Caco-2 (cell line): Measurements from ENCODE around the gene ZNF75A. TPM values are rescaled to one million over a fixed set of nuclear protein-coding genes. Genes with fewer than 3 reads are reported as not detected.
"Not testable (repeated sequence)": the region's sequence is repeated elsewhere in the genome, so short reads cannot be mapped to it uniquely, and the experiment has no call there.

ENCODE experiments used
- BruUV-seq: library from RNA; stranded (reverse); fragments of 400-500 nt; replicated peaks from 2 replicates; lab custom pipeline; 2021; lab: Mats Ljungman, UMichigan
- CTCF ChIA-PET: fragments of 300-600 bp; sonication (Branson Sonifier 250); formaldehyde crosslinking; loops from one replicate; lab custom pipeline; 2022; ENCODE audit warnings: antibody characterized with exemption; lab: Charles Lee
- POLR2A ChIA-PET: fragments of 300-600 bp; sonication (Branson Sonifier 250); formaldehyde crosslinking; loops from one replicate; lab custom pipeline; 2022; ENCODE audit warnings: antibody characterized with exemption; lab: Charles Lee
- DNase-seq, 2 experiments: peaks; one replicate each; pipeline versions ENCODE4 v3.0.0 to v3.0.0-alpha.2; 2020 to 2022
- H3K27me3 ChIP-seq: replicated peaks from 2 replicates; pipeline ENCODE4 v1.6.0; 2011; ENCODE audit warnings: low read length; ENCODE audit not compliant: control insufficient read depth, insufficient read depth
- H3K36me3 ChIP-seq: 2 replicates; pipeline ENCODE4 v1.5.1; 2011; ENCODE audit warnings: low read length; ENCODE audit not compliant: control insufficient read depth, insufficient read depth
- H3K4me1 ChIP-seq: fragments of 250-450 bp; sonication (Bioruptor Pico); 2 replicates; pipeline ENCODE4 v1.5.1; 2020; ENCODE audit warnings: mild to moderate bottlenecking
- H3K4me3 ChIP-seq: 2 replicates; pipeline ENCODE4 v1.5.1; 2011; ENCODE audit warnings: low read depth, mild to moderate bottlenecking, control low read depth, low read length
- H3K9me3 ChIP-seq: fragments of 250-450 bp; sonication (Bioruptor Pico); 2 replicates; pipeline ENCODE4 v1.5.1; 2020; ENCODE audit warnings: mild to moderate bottlenecking, moderate library complexity
- H3K27ac Mint-ChIP-seq: one replicate; pipeline ENCODE4 v1.8.0; 2022; ENCODE audit warnings: mixed read lengths; ENCODE audit not compliant: unreplicated experiment
- H3K27me3 Mint-ChIP-seq: one replicate; pipeline ENCODE4 v1.8.0; 2022; ENCODE audit warnings: mixed read lengths; ENCODE audit not compliant: insufficient read depth, unreplicated experiment
- H3K36me3 Mint-ChIP-seq: one replicate; pipeline ENCODE4 v1.8.0; 2022; ENCODE audit warnings: mild to moderate bottlenecking, mixed read lengths; ENCODE audit not compliant: insufficient read depth, unreplicated experiment
- H3K4me1 Mint-ChIP-seq: one replicate; pipeline ENCODE4 v1.8.0; 2022; ENCODE audit warnings: low read depth, mixed read lengths; ENCODE audit not compliant: unreplicated experiment
- H3K4me3 Mint-ChIP-seq: one replicate; pipeline ENCODE4 v1.8.0; 2022; ENCODE audit warnings: mild to moderate bottlenecking, moderate library complexity, mixed read lengths; ENCODE audit not compliant: unreplicated experiment
- H3K9me3 Mint-ChIP-seq: one replicate; pipeline ENCODE4 v1.8.0; 2022; ENCODE audit warnings: mixed read lengths; ENCODE audit not compliant: unreplicated experiment
- CTCF ChIP-seq, 2 experiments: fragments of 200-600 bp in 1 of 2; IDR thresholded peaks; 1 replicate in 1 of 2; 2 replicates in 1 of 2; pipeline versions ENCODE4 v1.5.1 to v1.8.0; 2011 to 2022; ENCODE audit warnings: antibody characterized with exemption in 1 of 2, control low read depth in 1 of 2, inconsistent platforms in 1 of 2, low read depth in 1 of 2, low read length in 1 of 2, mild to moderate bottlenecking in 1 of 2, moderate library complexity in 1 of 2; ENCODE audit not compliant: insufficient read depth in 1 of 2, severe bottlenecking in 1 of 2, unreplicated experiment in 1 of 2
- intact Hi-C: fragments of 100-400 bp; cut with micrococcal nuclease; formaldehyde crosslinking; loops from one replicate; pipeline ENCODE4 v1.10.0; 2022; ENCODE audit not compliant: unreplicated experiment
- total RNA-seq: library from RNA; stranded (reverse); gene quantifications from 2 replicates; pipeline ENCODE4 v1.2.3, GENCODE V29; 2022

ZNF75A gene
- total RNA-seq, 1 experiment from 2014 or later: 29.1 TPM

GRCh38 chr16:3264137-3265036 is 40.9 kb upstream of the ZNF75A start:
- BruUV-seq: no TSS peak
- peak overlapping the region; percentile 98 for H3K4me3 Mint-ChIP-seq
- ChIA-PET POLR2A (interaction anchor here (0.6 to 1.6 kb wide), 5 partner anchors 18 to 260 kb away, joined by 3 to 21 read pairs (median 5); partner anchors contain the start of genes ZNF174, ZNF263 and ZSCAN32), CTCF (interaction anchor here (0.6 to 1.0 kb wide), 4 partner anchors 17 to 114 kb away, joined by 3 to 8 read pairs (median 4); no protein-coding TSS in a partner anchor)
- peak; percentile 98 to 99 for DNase-seq
- no peaks in the 10 kb centered on the region for H3K4me1 Mint-ChIP-seq
- peak overlapping the region; percentile 97 for H3K27ac Mint-ChIP-seq
- TF ChIP-seq CTCF (IDR thresholded peaks at IDR 0.05; ENCODE audit: insufficient read depth in 1 of 2, low read depth in 1 of 2, low read length in 1 of 2, severe bottlenecking in 1 of 2, unreplicated experiment in 1 of 2): peak in 1 of 2 experiments; percentile 20
- Histone ChIP-seq H3K4me1 (0 out of 2 replicates have a peak, but pooled peaks cover 3% of the 10 kb centered on the region), H3K36me3 (no peaks in the 10 kb centered on the region), H3K9me3 (no peaks in the 10 kb centered on the region), H3K27me3 (no peaks in the 10 kb centered on the region), H3K4me3 (peak overlapping the region; percentile 68)
- no peaks in the 10 kb centered on the region for H3K9me3 Mint-ChIP-seq
- no peaks in the 10 kb centered on the region for H3K27me3 Mint-ChIP-seq
- intact Hi-C loops: loop anchor here (1.0 to 5.0 kb wide), 4 partner anchors 18 to 193 kb away; partner anchors contain the start of genes TIGD7, ZNF200 and ZNF75A
- peaks cover 21% of the 10 kb centered on the region for H3K36me3 Mint-ChIP-seq

GRCh38 chr16:3266873-3267537 is 38.3 kb upstream of the ZNF75A start:
- intact Hi-C loops: no loop called here
- no peaks in the 10 kb centered on the region for H3K4me1 Mint-ChIP-seq
- ChIA-PET POLR2A (interaction anchor here (1.5 kb wide), 1 partner anchor 16 kb away, joined by 6 read pairs; no protein-coding TSS in a partner anchor), CTCF (interaction anchor here (0.6 to 1.5 kb wide), 5 partner anchors 9 to 514 kb away, joined by 3 to 8 read pairs (median 5); partner anchors contain the start of gene ZNF263)
- H3K4me1 ChIP-seq: 0 out of 2 replicates have a peak, but pooled peaks cover 3% of the 10 kb centered on the region
- no peaks in the 10 kb centered on the region for H3K9me3 ChIP-seq
- H3K9me3 Mint-ChIP-seq: no peaks in the 10 kb centered on the region
- peaks cover 21% of the 10 kb centered on the region for H3K36me3 Mint-ChIP-seq
- no peaks in the 10 kb centered on the region for H3K27me3 ChIP-seq
- no peaks in the 10 kb centered on the region for H3K27me3 Mint-ChIP-seq
- H3K36me3 ChIP-seq: no peaks in the 10 kb centered on the region
- H3K4me3 ChIP-seq: no peak overlapping the region
- BruUV-seq: no TSS peak
- no peak overlapping the region for H3K27ac Mint-ChIP-seq
- DNase-seq: peak in 1 of 2 experiments; percentile 37
- H3K4me3 Mint-ChIP-seq: no peak overlapping the region
- peak; percentile 25 to 40 for TF ChIP-seq CTCF (IDR thresholded peaks at IDR 0.05; ENCODE audit: insufficient read depth in 1 of 2, low read depth in 1 of 2, low read length in 1 of 2, severe bottlenecking in 1 of 2, unreplicated experiment in 1 of 2)

GRCh38 chr16:3268294-3268693 is 37.0 kb upstream of the ZNF75A start:
- no peaks in the 10 kb centered on the region for H3K36me3 ChIP-seq
- H3K9me3 ChIP-seq: no peaks in the 10 kb centered on the region
- Mint-ChIP-seq H3K27ac (no peak overlapping the region), H3K4me1 (no peaks in the 10 kb centered on the region), H3K36me3 (peaks cover 13% of the 10 kb centered on the region), H3K9me3 (no peaks in the 10 kb centered on the region), H3K4me3 (no peak overlapping the region), H3K27me3 (no peaks in the 10 kb centered on the region)
- H3K27me3 ChIP-seq: no peaks in the 10 kb centered on the region
- BruUV-seq: no TSS peak
- H3K4me1 ChIP-seq: 0 out of 2 replicates have a peak, but pooled peaks cover 3% of the 10 kb centered on the region
- H3K4me3 ChIP-seq: no peak overlapping the region
- intact Hi-C loops: no loop called here
- CTCF ChIA-PET: no interaction called here
- POLR2A ChIA-PET: no interaction called here
- no peak for DNase-seq
- no peak for TF ChIP-seq CTCF (IDR thresholded peaks at IDR 0.05; ENCODE audit: insufficient read depth in 1 of 2, low read depth in 1 of 2, low read length in 1 of 2, severe bottlenecking in 1 of 2, unreplicated experiment in 1 of 2)

GRCh38 chr16:3270718-3271117 is 34.6 kb upstream of the ZNF75A start:
- not testable (repeated sequence) for H3K27me3 ChIP-seq

More at GRCh38 chr16:3270718-3271117, 34.6 kb upstream of the ZNF75A start:
- H3K9me3 Mint-ChIP-seq, POLR2A ChIA-PET, H3K4me3 ChIP-seq, H3K36me3 ChIP-seq, H3K4me1 Mint-ChIP-seq, DNase-seq, H3K9me3 ChIP-seq, BruUV-seq, H3K27ac Mint-ChIP-seq, H3K4me1 ChIP-seq, CTCF ChIA-PET, H3K4me3 Mint-ChIP-seq, H3K36me3 Mint-ChIP-seq, H3K27me3 Mint-ChIP-seq, intact Hi-C loops: not testable (repeated sequence)
